IPS-NIHi11 (cell line): ENCODE data around the gene CEACAM16.
"Not testable (repeated sequence)": the region's sequence is repeated elsewhere in the genome, so short reads cannot be mapped to it uniquely, and the experiment has no call there.

ENCODE experiments used
- DNase-seq: peaks from one replicate; pipeline ENCODE4 v3.0.0; 2012; ENCODE audit warnings: mixed read lengths, low spot score

Gene CEACAM16, protein sequence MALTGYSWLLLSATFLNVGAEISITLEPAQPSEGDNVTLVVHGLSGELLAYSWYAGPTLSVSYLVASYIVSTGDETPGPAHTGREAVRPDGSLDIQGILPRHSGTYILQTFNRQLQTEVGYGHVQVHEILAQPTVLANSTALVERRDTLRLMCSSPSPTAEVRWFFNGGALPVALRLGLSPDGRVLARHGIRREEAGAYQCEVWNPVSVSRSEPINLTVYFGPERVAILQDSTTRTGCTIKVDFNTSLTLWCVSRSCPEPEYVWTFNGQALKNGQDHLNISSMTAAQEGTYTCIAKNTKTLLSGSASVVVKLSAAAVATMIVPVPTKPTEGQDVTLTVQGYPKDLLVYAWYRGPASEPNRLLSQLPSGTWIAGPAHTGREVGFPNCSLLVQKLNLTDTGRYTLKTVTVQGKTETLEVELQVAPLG

DNA sequence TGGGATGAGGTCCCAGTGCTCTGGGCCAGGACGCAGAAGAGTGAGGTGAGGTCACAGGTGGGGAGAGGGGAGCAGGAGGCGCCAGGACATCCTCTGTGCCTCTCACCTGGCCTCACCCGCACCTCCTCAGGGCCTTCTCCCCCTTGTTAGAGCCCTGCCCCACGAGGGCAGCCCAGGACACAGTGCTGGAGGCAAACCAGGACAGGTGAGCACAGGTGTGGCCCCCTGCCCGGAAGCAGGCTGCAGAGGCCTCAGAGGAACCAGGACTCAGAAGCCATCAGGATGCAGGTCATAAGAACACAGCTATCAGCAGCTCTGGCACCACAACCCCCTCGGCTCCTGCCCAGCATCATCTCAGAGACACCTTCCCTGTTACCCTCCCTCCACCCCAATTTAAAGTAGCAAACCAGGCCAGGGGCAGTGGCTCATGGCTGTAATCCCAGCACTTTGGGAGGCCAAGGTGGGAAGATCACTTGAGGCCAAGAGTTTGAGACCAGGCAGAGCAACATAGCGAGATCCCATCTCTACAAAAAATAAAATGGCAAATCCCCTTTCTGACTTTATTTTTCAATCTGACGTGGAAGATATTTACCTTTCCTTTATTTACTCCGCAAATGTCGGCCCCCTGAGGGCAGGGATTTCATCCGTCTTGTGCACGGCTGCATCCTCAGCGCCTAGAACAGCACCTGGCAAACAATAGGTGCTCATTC is at the start of gene CEACAM16:
Gene CEACAM16 (plus strand): TSS at position 660 of the 710 bp plus-strand sequence. CDS start 2,306 bp downstream, outside the sequence.
- DNase-seq, result no peak

GRCh38 chr19:44649578-44650145 is 49.3 kb upstream of the CEACAM16 start:
- DNase-seq, result no peak

GRCh38 chr19:44653343-44653742 is 45.6 kb upstream of the CEACAM16 start:
- no peak for DNase-seq

GRCh38 chr19:44653977-44654774 is 44.8 kb upstream of the CEACAM16 start:
- peak; percentile 70 for DNase-seq

GRCh38 chr19:44657211-44657921 is 41.6 kb upstream of the CEACAM16 start:
- peak; percentile 89 for DNase-seq

- DNase-seq, result no peak
These were observed 40.8 kb upstream of the CEACAM16 start for GRCh38 chr19:44658069-44658733.

- DNase-seq, result no peak
These were observed 38.9 kb upstream of the CEACAM16 start for GRCh38 chr19:44660081-44660480.

- no peak for DNase-seq
These were observed 37.7 kb upstream of the CEACAM16 start for GRCh38 chr19:44661205-44661604.

DNA sequence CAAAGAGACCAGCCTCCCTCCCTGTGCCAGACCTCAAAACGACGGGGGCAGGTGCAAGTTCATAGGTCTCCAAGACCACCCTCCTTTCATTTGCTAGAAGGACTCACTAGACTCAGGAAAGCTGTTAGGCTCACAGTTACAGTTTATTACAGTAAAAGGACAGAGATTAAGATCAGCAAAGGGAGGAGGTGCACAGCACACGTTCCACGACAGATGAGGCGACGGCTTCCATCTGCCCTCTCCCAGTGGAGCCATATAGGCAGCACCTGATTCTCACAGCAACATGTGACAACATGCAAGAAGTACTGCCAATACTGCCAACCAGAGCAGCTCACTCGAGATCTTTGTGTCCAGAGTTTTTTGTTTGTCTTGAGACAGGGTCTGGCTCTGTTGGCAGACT is 37.0 kb upstream of the CEACAM16 start:
- no peak for DNase-seq

DNA sequence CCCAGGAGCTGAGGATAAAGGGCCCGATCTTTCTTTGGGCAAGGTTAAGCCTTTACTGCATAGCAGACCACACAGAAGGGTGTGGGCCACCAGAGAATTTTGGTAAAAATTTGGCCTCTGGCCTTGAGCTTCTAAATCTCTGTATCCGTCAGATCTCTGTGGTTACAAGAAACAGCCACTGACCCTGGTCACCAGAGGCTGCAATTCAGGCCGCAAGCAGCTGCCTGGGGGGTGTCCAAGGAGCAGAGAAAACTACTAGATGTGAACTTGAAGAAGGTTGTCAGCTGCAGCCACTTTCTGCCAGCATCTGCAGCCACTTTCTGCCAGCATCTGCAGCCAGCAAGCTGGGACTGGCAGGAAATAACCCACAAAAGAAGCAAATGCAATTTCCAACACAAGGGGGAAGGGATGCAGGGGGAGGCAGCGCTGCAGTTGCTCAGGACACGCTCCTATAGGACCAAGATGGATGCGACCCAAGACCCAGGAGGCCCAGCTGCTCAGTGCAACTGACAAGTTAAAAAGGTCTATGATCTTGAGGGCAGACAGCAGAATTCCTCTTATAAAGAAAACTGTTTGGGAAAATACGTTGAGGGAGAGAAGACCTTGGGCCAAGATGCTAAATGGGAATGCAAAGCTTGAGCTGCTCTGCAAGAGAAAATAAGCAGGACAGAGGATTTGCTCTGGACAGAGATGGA is 36.1 kb upstream of the CEACAM16 start:
- no peak for DNase-seq

DNA sequence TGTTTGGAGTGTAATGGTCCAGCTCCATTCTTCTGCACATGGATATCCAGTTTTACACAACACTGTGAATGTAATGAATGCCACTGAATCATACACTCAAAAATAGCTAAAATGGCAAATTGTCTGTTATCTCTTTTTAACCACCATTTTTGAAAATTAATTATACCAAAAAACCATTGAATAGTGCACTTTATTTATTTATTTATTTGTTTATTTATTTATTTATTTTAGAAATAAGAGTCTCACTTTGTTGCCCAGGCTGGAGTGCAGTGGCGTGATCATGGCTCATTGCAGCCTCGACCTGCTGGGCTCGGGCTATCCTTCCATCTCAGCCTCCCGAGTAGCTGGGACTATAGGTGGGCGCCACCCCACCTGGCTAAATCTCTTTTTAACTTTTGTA is 35.0 kb upstream of the CEACAM16 start:
- DNase-seq, result no peak

- no peak for DNase-seq
These were observed 34.0 kb upstream of the CEACAM16 start for GRCh38 chr19:44664976-44665375.

- no peak for DNase-seq
These were observed 31.9 kb upstream of the CEACAM16 start for GRCh38 chr19:44666852-44667556.

DNA sequence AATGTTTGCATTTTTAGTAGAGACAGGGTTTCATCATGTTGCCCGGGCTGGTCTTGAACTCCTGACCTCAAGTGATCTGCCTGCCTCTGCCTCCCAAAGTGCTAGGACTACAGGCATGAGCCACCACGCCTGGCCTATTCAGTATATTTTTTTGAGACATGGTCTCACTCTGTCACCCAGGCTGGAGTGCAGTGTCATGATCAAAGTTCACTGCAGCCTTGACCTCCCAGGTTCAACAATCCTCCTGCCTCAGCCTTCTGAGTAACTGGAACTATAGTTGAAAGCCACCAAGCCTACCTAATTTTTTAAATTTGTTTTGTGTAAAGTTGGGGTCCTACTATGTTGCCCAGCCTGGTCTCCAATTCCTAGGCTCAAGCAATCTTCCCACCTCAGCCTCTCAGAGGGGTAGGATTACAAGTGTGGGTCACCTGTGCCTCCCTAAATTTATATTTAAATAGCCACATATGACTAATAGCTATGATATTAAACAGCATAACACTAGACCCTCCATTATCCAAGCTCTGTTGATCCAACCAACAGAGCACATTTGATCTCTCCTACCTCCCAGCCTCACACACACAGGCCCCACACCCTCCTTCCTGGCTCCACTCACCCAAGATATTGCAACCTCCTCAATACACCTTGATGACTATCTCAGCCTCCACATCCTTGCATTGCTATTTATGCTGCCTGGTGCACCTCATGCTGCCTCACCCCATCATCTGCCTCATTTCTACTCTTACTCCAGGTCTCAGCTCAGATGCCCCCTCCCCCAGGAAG is 29.8 kb upstream of the CEACAM16 start:
- DNase-seq, result no peak

DNA sequence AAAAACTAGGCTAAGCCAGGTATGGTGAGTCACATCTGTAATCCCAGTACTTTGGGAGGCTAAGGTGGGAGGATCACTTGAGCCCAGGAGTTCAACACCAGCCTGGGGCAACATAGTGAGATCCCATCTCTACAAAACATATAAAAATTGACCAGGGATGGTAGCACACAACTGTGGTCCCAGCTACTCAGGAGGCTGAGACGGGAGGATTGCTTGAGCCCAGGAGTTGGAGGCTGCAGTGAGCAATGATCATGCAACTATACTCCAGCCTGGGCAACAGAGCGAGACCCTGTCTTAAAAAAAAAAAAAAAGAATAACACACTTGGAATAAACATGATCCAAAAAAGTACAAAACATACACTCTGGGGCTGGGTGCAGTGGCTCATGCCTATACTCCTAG is 28.9 kb upstream of the CEACAM16 start:
- DNase-seq, result not testable (repeated sequence)

DNA sequence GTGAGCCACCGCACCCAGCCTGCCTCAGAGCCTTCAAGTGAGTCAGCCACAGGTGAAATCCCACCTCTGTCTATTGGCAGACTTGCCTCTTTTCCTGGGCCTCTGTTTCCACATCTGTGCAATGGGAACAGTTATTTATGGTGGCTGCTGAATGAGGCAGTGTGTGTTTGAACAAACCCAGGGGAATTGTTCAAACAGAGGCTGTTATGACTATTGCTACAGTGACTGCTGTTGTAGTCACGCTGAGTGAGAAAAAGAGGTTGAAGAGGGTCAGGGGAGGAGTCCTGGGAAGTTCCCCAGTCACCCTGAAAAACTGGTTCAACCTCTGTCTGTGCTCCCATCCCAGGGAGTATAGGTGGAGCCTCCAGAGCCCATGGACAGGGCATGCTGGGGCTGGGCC is 27.6 kb upstream of the CEACAM16 start, which contains the start of gene CEACAM19:
Gene CEACAM19 (plus strand): TSS at position 83 of the 400 bp plus-strand sequence. CDS start 450 bp downstream, outside the sequence.
- no peak for DNase-seq

- DNase-seq, result no peak
These were observed 26.7 kb upstream of the CEACAM16 start for GRCh38 chr19:44672226-44672625.

DNA sequence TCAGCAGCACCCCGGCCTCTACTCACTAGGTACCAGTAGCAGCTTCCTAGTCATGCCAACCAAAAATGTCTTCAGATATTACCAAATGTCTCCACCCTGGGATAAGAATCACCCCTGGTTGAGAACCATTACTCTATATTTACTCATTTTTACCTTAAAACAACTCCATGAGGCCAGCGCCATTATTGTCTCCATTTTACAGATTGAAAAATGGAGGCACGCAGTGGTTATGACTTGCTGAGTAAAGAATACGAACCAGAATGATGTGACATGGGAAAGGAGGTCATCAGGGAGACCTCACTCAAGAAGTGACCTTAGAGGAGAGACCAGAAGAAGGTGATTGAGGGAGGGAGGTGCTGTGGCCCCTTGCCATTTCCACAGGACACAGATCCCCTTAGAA is 25.4 kb upstream of the CEACAM16 start:
- DNase-seq, result no peak

- DNase-seq, result no peak
These were observed 23.4 kb upstream of the CEACAM16 start for GRCh38 chr19:44675521-44675920.
